HUES48 (cell line): ENCODE results near the gene RASA3.
"Not testable (repeated sequence)": the region's sequence is repeated elsewhere in the genome, so short reads cannot be mapped to it uniquely, and the experiment has no call there.

Experiments
- H3K27ac ChIP-seq: one replicate; pipeline ENCODE4 v1.7.0; 2013; ENCODE audit warnings: low read depth, low read length, inconsistent platforms
- H3K27me3 ChIP-seq: 2 replicates; pipeline ENCODE4 v1.6.1; 2013; ENCODE audit warnings: mild to moderate bottlenecking, low read length; ENCODE audit not compliant: control insufficient read depth, insufficient read depth
- H3K36me3 ChIP-seq: 2 replicates; pipeline ENCODE4 v1.6.1; 2013; ENCODE audit warnings: low read length; ENCODE audit not compliant: control insufficient read depth, insufficient read depth
- H3K4me1 ChIP-seq: 2 replicates; pipeline ENCODE4 v1.6.1; 2013; ENCODE audit warnings: mild to moderate bottlenecking, low read length; ENCODE audit not compliant: control insufficient read depth, insufficient read depth
- H3K4me3 ChIP-seq: 2 replicates; pipeline ENCODE4 v1.5.1; 2013; ENCODE audit warnings: mild to moderate bottlenecking, low read depth, low read length
- H3K9ac ChIP-seq: 2 replicates; pipeline ENCODE4 v1.6.1; 2013; ENCODE audit warnings: mild to moderate bottlenecking, low read depth, low read length, moderate library complexity
- H3K9me3 ChIP-seq: 2 replicates; pipeline ENCODE4 v1.6.1; 2013; ENCODE audit warnings: low read length; ENCODE audit not compliant: control insufficient read depth, insufficient read depth

The RASA3 gene

GRCh38 chr13:114155320-114155719, 22.9 kb upstream of the RASA3 start:
- Histone ChIP-seq H3K27me3 (no peaks in the 10 kb centered on the region), H3K9me3 (no peaks in the 10 kb centered on the region), H3K27ac (no peak overlapping the region), H3K4me1 (no peaks in the 10 kb centered on the region), H3K9ac (no peak overlapping the region), H3K36me3 (no peaks in the 10 kb centered on the region), H3K4me3 (no peak overlapping the region)

- no peak overlapping the region for H3K27ac ChIP-seq
Observed at GRCh38 chr13:114154476-114154875, 22.1 kb upstream of the RASA3 start.

DNA sequence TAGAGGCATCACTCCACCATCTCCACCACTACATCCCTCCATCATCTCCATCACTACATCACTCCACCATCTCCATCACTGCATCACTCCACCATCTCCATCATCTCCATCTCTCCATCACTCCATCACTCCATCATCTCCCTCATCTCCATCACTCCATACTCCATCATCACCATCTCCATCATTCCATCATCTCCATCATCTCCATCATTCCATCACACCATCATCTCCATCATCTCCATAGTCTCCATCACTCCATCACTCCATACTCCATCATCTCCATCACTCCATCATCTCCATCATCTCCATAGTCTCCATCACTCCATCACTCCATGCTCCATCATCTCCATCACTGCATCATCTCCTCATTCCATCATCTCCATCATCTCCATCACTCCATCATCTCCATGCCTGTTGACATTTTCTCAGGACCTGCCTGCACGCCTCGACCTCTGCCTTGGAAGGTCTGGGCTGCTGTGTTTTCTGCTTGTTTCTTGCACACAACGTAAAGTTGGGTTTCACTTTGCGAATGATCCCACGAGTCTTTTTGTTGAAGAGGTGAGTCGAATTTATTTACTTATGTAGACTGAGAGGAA, 21.2 kb upstream of the RASA3 start:
- no peak overlapping the region for H3K4me3 ChIP-seq
- no peaks in the 10 kb centered on the region for H3K36me3 ChIP-seq
- no peaks in the 10 kb centered on the region for H3K4me1 ChIP-seq
- H3K27ac ChIP-seq, result no peak overlapping the region
- no peak overlapping the region for H3K9ac ChIP-seq
- no peaks in the 10 kb centered on the region for H3K9me3 ChIP-seq
- H3K27me3 ChIP-seq, result no peaks in the 10 kb centered on the region

More at GRCh38 chr13:114154476-114154875, 22.1 kb upstream of the RASA3 start:
- no peaks in the 10 kb centered on the region for H3K27me3 ChIP-seq
- H3K36me3 ChIP-seq, result no peaks in the 10 kb centered on the region
- H3K9ac ChIP-seq, result no peak overlapping the region
- H3K4me3 ChIP-seq, result no peak overlapping the region
- no peaks in the 10 kb centered on the region for H3K4me1 ChIP-seq
- no peaks in the 10 kb centered on the region for H3K9me3 ChIP-seq

DNA sequence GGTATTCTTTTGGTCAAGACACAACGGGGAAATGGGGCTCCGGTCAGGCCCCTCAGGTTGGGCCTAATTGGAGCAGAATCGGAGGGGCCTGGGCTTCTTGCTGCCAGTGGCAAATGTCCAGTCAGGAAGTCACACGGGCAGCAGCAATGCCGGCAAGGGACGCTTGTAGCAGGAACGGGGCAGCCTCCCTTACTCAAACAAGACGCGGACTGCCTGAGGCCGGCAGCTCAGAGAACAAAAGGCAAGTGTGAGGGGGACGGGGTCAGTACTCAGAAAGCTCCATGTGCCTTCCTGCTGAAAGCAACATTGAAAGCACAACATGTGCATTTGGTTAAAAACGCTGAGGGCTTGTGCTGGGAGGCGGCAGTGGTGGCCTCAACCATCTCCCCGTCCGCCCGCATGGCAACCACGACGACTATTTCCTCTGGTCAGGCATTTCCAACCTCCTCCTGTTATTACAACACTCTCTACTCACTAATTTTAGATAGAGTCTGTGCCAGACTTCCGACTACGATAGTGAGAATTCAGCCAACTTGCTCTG, 20.5 kb upstream of the RASA3 start:
- no peaks in the 10 kb centered on the region for H3K36me3 ChIP-seq
- H3K4me3 ChIP-seq, result no peak overlapping the region
- H3K4me1 ChIP-seq, result no peaks in the 10 kb centered on the region
- no peaks in the 10 kb centered on the region for H3K9me3 ChIP-seq
- no peaks in the 10 kb centered on the region for H3K27me3 ChIP-seq
- no peak overlapping the region for H3K9ac ChIP-seq
- no peak overlapping the region for H3K27ac ChIP-seq

DNA sequence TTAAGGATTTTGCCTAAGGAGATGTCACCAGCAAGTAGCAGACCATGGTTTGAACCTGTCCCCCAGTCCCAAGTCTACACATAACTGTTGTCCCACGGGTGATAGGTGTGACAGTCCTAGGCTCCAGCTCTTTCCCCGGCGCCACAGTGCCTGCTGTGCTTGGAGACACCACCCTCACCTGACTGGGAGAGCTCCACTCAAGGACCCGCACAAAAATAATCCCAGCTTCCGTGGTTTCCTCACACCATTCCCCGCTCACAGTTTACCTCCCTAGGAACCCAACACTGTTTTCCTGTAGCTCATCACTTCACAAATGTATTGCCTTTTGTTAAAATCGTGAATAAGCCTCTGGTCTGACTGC, 19.8 kb upstream of the RASA3 start:
- no peak overlapping the region for H3K4me3 ChIP-seq
- H3K27ac ChIP-seq, result no peak overlapping the region
- H3K9me3 ChIP-seq, result no peaks in the 10 kb centered on the region
- H3K9ac ChIP-seq, result no peak overlapping the region
- no peaks in the 10 kb centered on the region for H3K36me3 ChIP-seq
- H3K4me1 ChIP-seq, result no peaks in the 10 kb centered on the region
- no peaks in the 10 kb centered on the region for H3K27me3 ChIP-seq

GRCh38 chr13:114151565-114152284, 19.3 kb upstream of the RASA3 start:
- H3K9ac ChIP-seq, result no peak overlapping the region

DNA sequence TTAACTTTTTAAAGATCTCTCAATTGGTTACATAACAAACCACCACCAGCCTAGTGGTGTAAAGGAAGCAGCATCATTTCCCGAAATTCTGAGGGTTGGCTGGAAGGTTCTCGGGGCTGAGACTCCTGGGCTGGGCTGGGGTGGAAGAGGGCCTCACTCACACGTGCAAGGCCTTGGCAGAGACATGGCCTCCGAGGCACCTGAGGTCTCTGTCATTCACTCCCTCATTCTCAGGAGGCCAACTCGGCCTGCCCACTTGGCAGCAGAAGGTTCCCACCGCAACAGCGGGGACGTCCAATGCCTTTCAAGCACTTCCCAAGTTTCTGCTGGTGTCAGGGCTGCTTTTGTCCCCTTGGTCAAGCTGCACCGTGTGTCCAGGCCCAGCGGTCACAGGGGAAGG, 18.6 kb upstream of the RASA3 start:
- H3K4me1 ChIP-seq, result no peaks in the 10 kb centered on the region

More at GRCh38 chr13:114151565-114152284, 19.3 kb upstream of the RASA3 start:
- H3K4me1 ChIP-seq, result no peaks in the 10 kb centered on the region
- H3K27me3 ChIP-seq, result no peaks in the 10 kb centered on the region
- H3K36me3 ChIP-seq, result no peaks in the 10 kb centered on the region
- H3K27ac ChIP-seq, result no peak overlapping the region
- no peaks in the 10 kb centered on the region for H3K9me3 ChIP-seq
- H3K4me3 ChIP-seq, result no peak overlapping the region

DNA sequence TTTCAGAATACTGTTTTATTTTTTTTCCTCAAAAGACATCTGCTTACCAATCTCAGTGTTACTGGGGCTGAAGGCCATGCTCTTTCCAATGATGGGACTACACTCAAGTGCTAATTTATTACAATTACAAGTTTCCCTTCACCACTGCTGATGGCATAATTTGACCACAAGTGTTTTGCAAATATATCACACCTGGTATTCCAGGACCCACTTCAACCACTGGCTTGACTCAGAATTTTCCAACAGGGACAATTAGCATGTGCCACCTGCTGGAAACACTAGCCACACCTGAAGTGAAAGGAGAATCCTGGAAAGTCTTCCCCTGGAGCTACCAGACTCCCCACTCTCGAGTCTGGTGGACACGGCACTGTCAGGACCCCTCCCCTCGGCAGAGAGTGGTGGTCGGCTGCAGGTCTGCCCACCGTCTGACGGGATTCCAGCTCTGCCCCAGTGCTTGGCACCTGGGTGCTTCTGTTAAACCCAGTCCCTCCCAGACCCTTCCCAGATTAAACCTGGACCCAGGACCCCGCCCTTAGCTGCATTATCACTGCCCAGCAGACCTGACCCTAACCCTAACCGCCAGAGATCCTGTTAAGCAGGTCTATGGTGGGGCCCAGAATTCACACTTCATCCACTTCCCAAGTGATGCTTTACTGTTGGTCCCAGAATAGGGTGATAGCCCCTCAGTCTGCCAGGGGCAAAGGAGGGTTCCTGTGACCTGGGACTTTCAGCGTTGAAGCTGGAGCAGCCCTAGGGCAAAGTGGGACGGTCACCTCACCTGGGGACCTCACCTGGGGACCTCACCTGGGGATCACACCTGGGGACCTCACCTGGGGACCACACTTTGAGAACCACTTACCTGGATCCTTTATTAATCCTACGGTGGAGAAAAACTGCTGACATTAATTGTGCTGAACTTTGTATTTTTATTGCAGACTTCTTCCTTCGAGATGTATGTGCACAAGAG, 17.6 kb upstream of the RASA3 start:
- no peaks in the 10 kb centered on the region for H3K27me3 ChIP-seq
- H3K27ac ChIP-seq, result no peak overlapping the region
- H3K9me3 ChIP-seq, result no peaks in the 10 kb centered on the region

More for the DNA sequence above, 18.6 kb upstream of the RASA3 start:
- Histone ChIP-seq H3K36me3 (no peaks in the 10 kb centered on the region), H3K27ac (no peak overlapping the region), H3K27me3 (no peaks in the 10 kb centered on the region), H3K9me3 (no peaks in the 10 kb centered on the region), H3K4me3 (no peak overlapping the region), H3K9ac (no peak overlapping the region)

DNA sequence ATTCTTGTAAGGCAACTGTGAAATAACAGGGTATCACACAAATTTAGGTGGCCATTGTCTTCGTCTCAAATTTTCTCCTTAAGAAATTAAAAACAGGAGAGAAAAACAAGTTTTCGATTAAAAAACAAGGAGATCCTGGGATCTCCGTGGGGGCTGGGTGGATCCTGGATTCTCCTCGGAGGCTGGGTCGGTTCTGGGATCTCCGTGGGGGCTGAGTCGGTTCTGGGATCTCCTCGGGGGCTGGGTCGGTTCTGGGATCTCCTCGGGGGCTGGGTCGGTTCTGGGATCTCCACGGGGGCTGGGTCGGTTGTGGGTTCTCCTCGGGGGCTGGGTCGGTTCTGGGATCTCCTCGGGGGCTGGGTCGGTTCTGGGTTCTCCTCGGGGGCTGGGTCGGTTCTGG, 16.5 kb upstream of the RASA3 start:
- not testable (repeated sequence) for H3K36me3 ChIP-seq, H3K9me3 ChIP-seq, H3K4me3 ChIP-seq, H3K27ac ChIP-seq, H3K4me1 ChIP-seq, H3K27me3 ChIP-seq, H3K9ac ChIP-seq

More for the DNA sequence above, 17.6 kb upstream of the RASA3 start:
- no peaks in the 10 kb centered on the region for H3K36me3 ChIP-seq
- H3K9ac ChIP-seq, result no peak overlapping the region
- no peak overlapping the region for H3K4me3 ChIP-seq
- H3K4me1 ChIP-seq, result no peaks in the 10 kb centered on the region

DNA sequence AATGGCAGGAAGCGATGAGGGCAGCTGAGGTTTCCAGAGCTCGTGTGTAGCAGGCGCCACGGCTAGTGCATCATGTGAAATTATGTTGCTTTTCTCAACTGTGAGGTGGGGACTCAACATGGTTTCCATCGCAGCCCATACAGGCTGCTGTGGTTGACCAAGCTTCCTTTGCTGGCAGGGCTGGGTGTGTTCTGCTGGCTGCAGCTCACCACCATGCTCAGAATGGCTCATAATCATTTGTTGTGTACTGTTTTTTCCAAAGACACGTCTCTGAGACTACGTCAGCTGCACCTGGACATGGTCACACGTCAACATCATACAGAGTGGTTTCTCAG, 16.1 kb upstream of the RASA3 start:
- Histone ChIP-seq H3K4me3 (no peak overlapping the region), H3K27me3 (no peaks in the 10 kb centered on the region), H3K36me3 (no peaks in the 10 kb centered on the region), H3K4me1 (no peaks in the 10 kb centered on the region), H3K9ac (no peak overlapping the region), H3K27ac (no peak overlapping the region), H3K9me3 (no peaks in the 10 kb centered on the region)
